Inflammatory macrophage (primary cell): ENCODE measurements around the gene MAU2.

Experiments
- DNase-seq, 2 donors: peaks; one replicate each; pipeline ENCODE4 v3.0.0-alpha.2; 2020 to 2022

The MAU2 gene

DNA sequence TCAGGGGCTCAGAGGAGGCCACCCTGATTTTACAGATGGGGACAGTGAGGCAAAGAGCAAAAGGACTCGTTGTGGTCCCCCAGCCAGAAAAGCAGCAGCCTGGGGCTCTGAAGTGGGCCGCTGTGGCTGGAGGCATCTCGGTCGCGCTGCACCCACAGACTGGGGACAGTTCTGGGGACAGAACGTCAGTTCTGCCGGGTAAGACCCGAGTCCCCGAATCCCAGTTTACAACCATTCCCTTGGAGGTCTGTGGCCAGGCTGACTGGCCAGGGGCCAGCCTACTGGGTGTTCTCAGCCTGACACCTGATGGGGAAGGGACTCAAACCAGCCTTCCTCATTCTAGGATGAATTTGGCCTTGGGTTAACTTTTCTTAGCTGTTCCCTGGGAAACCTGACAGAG is 14.4 kb upstream of the MAU2 start:
- DNase-seq = no peak

DNA sequence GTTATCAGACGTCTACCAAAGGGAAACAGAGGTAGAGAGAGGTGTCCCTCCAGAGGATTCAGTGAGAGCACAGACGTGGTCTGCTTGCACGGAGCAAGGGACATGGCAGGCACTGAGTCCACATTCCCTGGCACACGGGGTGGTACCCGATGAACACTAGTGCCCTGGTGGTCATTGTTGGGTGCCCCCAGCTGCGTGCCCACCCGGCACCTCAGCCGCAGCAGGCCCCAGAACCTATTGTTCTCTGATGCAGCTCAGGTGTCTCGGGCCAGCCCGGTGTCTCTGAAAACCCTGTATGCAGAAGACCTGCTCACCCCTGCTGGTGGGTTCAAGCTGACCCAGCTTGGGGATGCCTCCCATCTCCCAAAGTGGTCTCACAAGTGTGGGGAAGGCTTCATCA is 12.3 kb upstream of the MAU2 start:
- no peak for DNase-seq

DNA sequence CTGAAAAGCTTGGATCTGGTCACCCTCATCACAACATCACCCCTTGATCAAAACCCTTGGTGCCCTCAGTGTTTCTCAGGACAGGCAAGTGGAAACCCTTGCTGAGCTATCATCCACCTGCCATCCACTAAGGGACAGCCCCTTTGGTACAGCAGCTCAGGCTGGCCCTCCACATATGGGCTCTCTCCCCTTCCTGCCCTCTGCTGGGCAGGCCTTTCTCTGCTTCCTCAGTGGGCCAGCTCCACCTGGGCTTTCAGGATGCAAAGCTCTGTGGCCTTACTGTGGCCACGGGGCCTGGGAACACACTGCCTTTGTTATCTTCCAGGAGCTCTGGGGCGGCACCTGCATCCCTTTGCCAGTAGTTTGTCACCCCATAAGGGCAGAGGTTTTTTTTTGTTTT is 5.2 kb upstream of the MAU2 start:
- no peak for DNase-seq

DNA sequence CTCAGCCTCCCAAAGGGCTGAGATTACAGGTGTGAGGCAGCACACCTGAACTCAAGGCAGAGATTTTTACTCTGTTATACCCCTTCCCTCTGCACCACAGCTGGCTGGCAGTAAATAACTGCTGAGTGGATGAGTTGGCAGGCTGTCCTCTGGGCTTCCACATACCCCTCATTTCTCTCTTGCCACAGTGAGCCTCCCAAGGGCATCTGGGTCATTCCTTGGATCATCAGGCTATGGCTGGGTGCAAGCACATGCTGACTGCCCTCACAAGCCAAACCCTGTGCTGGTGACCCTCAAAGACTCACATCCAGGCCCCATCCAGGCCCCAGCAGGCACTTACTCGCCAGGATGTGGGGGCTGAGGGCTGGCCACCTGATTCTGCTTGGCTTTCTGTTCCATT is 4.5 kb upstream of the MAU2 start:
- DNase-seq = no peak

DNA sequence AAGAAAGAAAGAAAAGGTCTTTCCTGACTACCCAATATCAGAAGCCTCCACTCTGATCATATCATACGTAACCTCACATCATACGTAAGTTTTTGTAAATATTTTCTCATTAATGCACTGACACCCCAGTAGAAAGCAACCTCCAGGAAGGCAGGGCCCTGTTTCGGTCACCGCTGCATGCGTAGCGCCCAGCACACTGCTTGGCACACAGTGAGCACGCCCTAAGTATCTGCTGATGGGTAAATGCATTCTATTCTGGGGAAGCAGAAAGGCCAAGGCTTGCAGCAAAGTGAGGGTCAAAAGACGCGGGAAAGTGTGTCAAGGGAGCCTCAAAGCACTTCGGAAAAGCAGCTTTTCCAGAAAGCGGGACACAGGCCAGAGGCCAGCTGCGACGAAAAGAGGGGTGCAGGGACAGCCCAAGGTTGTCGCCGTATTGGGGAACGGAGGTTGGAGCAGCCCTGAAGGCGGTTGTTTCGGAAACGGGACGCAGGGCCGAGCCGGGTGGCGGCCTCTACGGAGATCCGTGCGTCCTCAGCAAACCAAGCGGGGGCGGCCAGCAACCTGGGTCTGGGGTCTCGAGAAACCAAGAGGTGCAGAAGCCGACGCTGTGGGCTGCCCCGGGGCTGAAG is 783 bp upstream of the MAU2 start:
- DNase-seq = peak in 1 of 2 donors; percentile 6

DNA sequence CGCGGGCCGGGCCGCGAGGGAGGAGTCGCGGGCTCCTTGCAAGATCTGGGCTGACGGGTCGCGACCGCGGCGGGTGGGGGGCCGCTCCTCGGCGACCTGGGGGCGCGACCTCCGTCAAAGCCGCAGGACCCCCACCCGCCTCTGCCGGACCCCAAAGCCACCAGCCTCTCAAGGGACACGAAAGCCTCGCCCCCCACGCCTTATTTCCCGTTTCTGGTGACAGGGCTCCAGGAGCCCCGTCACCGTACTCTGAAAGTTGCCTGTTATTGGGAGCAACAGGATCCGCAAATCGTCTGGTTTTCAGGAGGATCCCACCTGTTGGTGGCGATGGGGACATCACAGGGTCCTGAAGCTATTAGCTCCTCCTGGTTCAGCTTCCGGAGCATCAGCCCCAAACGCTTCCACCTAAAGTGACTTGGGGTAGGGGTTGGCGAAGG is 530 bp downstream of the MAU2 start:
- DNase-seq = peak; percentile 38 to 63

DNA sequence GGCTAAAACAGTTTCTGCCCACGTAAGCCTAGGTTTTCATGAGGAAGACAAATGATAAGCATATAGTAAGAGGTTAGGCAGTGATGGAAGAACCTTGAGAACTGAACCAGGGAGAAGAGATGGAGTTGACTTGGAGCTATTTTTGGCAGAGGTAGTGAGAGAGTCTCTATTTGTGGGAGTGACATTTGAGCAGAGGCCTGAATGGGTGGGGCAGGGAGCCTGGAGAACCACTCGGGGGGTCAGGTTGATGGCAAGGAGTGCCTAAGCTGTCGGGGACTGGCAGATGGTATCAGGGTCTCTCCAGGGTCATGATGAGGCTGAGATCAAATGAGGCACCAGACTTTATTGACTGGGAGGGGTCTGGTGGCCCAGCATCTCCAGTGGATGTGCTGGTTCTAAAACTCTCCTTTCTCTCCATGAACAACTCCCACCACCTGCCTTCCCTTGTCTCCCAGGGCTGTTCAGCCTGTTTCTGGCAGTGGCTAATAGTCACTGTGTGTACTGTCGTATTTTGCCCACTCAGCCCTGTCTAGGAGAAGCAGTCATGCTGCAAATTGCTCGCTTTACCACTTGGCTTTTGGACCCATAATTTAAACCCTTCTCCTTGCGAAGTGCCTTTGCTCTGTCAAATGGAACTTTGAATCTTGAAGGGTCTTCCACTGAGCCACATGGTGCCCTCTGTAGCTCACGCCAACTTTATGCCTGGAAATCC is 3.6 kb downstream of the MAU2 start:
- no peak for DNase-seq

DNA sequence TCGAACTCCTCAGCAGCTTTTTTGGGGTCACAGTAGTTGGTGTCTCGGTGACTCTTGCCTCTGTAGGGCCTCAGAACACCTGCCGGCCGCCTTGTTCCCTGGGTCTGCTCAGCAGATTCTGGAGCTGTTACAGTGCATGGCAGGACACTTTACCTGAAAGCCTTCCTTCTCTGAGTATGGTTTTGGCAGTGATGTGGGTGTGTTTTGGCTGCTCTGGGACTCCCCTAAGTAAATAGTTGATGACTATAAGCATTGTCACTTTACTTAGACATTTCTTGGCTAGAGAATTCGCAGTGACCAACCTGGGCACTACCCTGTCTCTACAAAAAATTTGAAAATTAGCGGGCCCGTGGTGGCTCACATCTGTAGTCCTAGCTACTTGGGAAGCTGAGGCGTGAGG is 7.0 kb downstream of the MAU2 start:
- DNase-seq = no peak

DNA sequence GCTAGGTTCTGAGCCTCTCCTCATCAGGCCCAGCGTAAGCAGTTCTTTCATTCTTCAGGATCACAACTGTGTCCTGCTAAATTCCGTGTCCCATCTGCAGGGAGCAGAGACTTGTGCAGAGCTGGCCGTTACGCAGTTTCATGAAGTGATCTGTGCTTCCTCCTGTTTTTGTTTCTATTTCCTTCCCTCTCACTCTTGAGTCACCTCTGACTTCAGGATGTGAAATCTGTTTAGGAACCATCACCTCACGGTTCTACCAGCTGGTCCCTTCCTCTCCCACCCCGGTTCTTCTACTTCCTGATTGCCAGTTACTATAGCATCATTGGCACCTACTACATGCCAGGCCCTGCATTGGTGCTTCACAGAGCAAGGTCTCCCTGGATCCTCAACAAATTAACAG is 8.5 kb downstream of the MAU2 start:
- peak; percentile 60 to 67 for DNase-seq

DNA sequence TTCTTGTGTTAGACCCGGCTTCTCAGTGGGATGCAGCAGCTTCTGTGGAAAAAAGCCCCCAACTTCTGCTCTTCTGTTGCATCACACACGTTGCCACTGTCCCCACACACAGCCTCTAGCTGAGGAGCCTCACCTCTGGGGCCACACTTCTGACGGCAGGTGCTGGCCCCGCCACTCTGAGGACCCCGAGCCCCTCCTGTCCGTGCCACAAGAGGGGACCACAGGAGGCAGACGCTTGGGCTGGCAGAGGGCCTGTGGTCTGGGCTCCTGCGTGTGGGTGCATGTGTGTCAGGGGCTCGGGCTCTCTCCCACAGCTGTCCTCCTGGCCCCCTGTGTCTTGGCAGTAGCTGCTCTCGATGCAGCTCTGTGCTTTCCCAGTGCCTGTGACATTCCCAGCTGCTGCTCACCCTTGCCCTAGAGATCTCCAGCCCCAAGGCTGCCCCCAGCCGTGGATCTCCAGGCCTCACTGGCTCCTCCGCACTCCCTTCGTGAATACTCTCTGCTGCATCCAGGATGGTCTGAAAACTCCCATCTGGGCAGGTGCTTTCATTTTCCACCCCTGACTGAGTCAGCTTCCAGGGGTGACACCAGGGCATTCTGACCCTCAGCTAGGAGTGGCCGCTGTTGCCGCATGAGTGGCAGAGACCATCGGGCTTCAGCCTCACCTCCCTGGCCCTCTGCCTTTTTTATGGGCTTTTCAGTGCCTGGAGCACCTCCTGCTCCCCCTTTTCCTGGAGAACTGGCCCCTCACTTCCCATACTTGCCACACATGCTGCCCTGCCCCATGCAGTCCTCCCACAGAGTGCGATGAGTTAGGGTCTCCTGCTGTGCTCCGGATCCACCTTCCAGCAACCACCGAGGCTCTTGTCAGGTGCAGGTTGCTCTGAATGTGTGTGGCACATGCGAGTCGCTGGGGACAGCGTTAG is 13.7 kb downstream of the MAU2 start:
- DNase-seq = no peak

DNA sequence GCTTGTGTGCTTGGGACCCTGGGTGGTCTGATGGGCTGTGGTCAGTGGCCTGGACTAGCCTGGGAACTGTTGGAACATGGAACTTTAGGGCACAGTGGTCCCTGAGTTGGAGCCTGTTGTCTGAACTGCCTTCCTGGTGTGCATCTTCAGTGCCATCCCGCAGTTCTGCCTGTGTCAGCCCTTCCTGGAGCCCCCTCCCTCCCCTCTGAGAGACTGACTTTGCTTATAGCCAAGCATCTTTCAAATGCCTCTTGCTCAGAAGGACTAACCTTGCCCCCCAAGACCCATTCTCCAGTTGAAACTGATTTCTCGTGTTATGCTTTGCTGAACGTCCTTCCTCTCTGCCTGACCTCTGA is 14.3 kb downstream of the MAU2 start:
- no peak for DNase-seq

DNA sequence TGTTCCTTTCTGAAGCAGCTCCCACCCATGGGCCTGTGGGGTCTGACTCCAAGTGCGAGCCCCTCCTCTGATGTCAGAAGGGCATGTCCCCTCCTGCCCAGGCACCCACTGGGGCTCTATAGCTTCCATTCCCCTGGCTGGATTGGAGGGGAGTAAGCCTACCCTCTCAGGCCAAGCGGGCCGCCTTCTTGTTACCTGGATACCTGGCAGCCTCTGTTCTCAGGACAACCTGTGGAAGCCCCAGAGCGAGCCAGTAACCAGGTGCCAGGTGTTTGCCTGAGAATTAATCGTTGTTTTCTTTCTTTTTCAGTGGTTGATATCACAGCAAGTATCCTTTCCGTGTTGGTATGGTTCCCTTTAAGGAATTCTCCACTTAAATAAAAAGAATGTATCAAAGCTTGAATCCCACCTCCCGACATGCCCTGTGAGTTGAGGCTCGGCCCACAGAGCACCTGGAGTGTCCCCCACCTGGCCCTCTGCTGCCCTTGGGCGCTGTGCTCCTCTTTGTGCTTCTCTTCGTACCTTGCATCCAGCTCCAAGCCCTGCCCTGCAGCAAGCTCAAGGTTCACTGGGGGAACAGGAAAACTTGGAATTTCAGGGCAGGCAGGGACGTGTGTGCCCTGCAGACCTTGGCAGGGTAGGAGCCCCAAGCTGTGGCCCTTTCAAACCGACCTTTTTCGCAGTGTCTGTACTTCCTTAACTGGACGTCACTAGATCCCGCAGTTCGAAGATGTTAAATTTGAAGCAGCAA is 15.0 kb downstream of the MAU2 start:
- DNase-seq = no peak

DNA sequence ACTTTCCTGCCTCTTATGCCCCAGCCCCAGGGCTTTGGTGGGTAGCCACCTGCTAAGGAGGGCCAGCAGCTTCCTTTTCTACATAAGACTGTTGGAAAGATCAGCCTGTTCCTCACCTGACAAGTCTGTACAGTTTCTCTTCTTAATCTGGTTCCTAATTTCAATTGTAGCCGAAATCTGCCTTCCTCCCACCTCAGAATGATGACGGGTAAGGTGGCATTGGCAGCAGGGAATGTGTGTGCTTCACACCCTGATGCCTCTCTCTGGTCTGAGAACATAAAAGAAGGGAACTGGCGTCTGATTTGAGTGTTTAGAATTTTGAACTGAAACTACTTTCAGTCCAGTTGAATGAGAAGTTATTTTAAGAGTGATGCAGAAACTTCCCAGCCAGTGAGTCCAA is 16.0 kb downstream of the MAU2 start:
- no peak for DNase-seq

DNA sequence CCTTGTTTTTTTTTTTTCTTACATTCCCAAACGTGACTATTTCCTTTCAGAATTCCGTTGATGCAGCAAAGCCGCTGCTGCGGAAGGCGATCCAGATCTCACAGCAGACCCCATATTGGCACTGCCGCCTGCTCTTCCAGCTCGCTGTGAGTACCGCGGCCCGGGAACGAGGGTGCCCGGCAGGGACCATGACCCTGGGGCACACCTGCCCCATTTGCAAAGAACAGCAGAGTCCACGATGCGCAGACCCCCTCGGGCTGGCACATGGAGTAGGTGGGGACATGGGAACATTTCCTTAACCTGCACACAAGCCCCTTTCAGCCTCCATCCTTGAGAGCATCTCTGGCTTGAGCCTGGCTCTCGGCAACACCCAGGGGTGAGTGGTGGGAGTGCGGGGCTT is 16.5 kb downstream of the MAU2 start:
- no peak for DNase-seq

DNA sequence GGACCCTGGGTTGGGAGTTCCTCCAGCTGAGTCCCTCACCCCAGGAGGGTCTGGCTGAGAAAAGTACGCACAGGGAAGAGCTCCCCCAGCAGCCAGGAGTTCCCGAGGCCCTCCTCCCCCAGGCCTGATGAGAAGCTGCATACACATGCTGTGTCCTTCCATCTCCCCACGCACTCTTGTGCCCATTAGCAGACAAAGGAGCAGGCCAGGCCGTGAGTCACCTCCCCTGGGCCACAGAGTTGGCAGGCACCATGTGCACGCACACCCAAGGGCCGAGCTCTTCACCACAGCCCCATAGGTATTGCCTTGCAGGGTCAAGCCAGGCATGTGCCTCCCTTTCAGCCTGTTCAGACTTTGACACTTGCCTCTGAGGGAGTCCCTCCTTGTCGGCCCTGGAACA is 17.5 kb downstream of the MAU2 start:
- no peak for DNase-seq

DNA sequence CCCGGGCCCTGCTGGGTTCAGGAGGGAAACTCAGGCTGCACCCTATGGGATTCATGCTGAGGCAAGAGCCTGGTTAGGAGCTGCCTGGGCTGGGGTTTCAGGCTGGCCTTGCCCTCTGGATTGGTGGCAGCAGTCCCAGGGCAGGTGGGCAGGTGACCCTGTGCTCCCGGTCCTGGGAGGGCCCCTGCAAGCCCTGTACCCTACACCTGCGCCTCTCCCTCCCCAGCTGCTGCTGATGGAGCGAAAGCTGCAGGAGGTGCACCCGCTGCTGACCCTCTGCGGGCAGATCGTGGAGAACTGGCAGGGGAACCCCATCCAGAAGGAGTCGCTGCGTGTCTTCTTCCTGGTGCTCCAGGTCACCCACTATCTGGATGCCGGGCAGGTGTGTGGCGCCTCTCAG is 20.4 kb downstream of the MAU2 start:
- DNase-seq = no peak

DNA sequence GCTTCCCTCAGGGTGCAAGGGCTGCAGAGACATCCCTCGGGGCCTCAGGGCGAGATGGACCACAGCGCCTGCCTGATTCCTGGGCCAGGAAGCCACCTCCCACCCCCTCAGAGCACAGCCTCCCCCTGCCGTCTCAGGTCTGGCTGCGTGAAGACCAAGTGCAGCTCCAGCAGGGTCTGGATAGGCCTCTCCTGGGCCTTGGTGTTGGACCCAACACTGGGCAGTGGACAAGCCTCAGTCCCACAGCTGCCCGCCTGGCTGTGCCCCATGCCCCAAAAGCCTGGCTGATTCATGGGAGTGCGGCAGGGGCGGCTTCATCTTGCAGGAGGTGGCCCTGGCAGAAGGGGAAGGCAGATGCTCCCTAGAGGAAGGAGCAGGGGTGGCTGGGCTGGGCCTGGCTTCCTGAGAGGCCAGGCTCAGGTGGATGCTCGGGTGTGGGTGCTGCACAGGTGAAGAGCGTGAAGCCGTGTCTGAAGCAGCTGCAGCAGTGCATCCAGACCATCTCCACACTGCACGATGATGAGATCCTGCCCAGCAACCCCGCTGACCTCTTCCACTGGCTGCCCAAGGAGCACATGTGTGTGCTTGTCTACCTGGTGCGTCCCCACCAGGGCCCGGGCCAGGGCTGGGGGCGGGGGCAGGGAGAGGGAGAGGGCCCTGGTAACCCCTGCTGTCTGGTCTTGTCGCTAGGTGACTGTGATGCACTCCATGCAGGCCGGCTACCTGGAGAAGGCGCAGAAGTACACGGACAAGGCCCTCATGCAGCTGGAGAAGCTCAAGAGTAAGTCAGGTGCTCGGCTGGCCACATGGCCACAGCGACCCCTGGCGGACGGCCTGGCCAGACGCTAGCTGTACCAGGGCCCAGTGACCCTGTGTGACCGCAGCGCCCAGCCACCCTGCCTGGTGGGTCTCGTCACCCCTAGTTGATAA is 21.7 kb downstream of the MAU2 start:
- no peak for DNase-seq

DNA sequence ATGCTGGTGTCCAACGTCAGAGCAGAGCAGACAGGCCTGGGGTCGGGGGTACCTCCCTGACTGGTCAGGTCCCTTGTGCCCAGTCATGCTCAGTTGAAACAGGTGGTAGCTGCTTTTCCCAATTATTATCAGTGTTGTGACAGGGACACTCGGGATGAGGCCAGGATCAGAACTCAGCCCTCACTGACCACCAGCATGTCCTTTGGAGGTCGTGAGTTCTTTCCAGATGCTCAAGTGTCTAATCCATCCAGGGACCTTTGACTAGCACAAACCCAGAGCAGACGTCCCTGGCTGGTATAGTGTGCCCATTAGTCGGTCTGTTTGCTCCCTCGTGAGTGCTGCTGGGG is 22.4 kb downstream of the MAU2 start:
- no peak for DNase-seq

DNA sequence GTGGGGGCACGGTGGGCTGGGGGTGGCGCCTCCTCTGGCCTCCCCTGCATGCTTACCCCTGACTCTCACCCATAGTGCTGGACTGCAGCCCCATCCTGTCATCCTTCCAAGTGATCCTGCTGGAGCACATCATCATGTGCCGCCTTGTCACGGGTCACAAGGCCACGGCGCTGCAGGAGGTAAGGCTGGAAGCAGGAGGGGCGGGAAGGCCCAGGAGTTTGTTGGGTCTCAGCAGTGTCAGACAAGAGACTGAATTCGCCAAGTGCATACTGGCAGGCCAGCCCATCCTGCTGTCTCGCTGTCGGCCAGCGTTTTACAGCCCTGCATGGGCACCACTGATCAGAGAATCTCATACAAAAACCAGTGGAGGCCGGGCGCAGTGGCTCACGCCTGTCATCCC is 23.1 kb downstream of the MAU2 start:
- no peak for DNase-seq

DNA sequence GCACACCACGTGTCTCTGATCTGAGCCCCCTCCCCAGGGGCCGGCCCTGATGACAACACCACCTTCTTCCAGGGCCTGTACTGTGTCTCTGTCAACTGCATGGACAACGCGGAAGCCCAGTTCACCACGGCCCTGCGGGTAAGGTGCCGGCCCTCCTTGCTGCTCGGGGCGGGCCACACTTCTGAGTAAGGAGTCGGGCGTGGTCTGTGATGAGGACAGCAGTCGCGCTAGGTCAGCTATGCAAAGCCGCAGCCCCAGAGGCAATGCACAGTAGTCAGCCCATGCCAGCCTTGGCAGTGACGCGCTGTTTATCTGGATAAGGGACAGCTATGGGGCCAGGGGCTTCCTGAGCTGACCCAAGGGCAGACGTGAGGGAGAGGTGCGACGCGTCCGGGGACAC is 24.6 kb downstream of the MAU2 start:
- no peak for DNase-seq

DNA sequence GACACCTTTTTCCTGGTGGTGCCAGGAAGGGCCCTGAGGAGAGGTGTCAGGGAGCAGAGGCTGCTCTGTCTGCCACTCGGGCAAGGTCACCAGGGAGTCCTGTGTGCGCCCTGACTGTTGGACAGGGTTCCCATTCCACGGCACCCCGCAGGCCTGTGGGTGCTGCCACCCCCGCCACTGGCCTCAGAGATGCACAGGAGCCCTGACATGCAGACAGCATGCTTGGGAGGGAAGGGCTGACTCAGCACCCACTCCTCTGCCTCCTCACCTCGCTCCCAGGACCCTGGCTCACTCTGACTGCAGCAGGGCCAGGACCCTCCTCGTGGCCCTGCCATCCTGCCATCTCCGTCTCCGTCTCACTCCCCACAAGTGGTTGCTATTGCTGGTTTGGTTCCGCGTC is 25.3 kb downstream of the MAU2 start:
- no peak for DNase-seq
